ENCODE data around the gene MCC.

DNA sequence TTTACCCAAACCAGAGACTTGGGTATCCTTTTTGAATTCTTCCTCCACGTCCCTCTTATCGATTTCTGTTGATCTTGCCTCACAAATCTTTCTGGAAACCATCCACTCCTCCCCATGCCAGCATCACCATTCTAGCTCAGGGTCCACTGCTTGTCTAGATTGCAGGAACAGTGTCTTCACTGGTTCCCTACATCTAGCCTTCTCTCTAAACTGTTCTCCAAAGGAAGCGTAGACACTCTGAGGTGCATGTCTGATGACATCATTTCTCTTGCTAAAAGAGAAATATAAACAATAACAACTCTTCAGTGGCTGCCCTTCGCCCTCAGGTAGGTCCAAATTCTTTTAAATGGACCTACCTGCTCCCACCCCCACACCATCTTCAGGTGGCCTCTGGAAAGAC, 311.5 kb downstream of the MCC start:
- TF ChIP-seq CTCF (IDR thresholded peaks at IDR 0.05) (no peak), POLR2A (IDR thresholded peaks at IDR 0.05) (no peak)
